Activated CD4-positive, alpha-beta T cell treated with anti-CD3 and anti-CD28 coated beads for 36 hours (primary cell): ENCODE results near the gene LRRC45. TPM values are rescaled to one million over a fixed set of nuclear protein-coding genes. Genes with fewer than 3 reads are reported as not detected.

Source experiments
- ATAC-seq: fragments of 200-7000 bp; cut with Tn5 transposase; one replicate; pipeline ENCODE4 v1.10.0; 2021; ENCODE audit warnings: mild to moderate bottlenecking, moderate library complexity
- CTCF ChIA-PET: fragments of 350-600 bp; sonication (Branson Sonifier 250); formaldehyde crosslinking; loops from one replicate; lab custom pipeline; 2021; ENCODE audit warnings: antibody characterized with exemption; lab: Charles Lee
- POLR2A ChIA-PET: fragments of 350-600 bp; sonication (Branson Sonifier 250); formaldehyde crosslinking; loops from one replicate; lab custom pipeline; 2021; ENCODE audit warnings: antibody characterized with exemption, inconsistent platforms; lab: Charles Lee
- DNase-seq: peaks from one replicate; pipeline ENCODE4 v3.0.0-alpha.2; 2020
- H3K27ac Mint-ChIP-seq: one replicate; pipeline ENCODE4 v1.8.0; 2021; ENCODE audit warnings: mixed read lengths
- H3K27me3 Mint-ChIP-seq: one replicate; pipeline ENCODE4 v1.8.0; 2021; ENCODE audit warnings: mixed read lengths
- H3K36me3 Mint-ChIP-seq: one replicate; pipeline ENCODE4 v1.8.0; 2021; ENCODE audit warnings: low read depth, mixed read lengths
- H3K4me1 Mint-ChIP-seq: one replicate; pipeline ENCODE4 v1.8.0; 2021; ENCODE audit warnings: mixed read lengths
- H3K4me3 Mint-ChIP-seq: one replicate; pipeline ENCODE4 v1.8.0; 2021; ENCODE audit warnings: mild to moderate bottlenecking, moderate library complexity, mixed read lengths
- H3K9me3 Mint-ChIP-seq: one replicate; pipeline ENCODE4 v1.8.0; 2021; ENCODE audit warnings: low read depth, mixed read lengths
- intact Hi-C, 2 experiments: fragments of 100-400 bp; cut with DNase I in 1 of 2; cut with micrococcal nuclease in 1 of 2; formaldehyde crosslinking; loops; one replicate each; pipeline versions ENCODE4 v1.14.2 to v1.15.1; 2022 to 2024; cut with DNase I, micrococcal nuclease
- total RNA-seq, 2 experiments: library from RNA; stranded (reverse); gene quantifications; one replicate each; pipeline ENCODE4 v1.2.3, GENCODE V29; 2021

LRRC45 gene
- total RNA-seq, 2 experiments from 2014 or later, result 17.6 to 20.6 TPM

DNA sequence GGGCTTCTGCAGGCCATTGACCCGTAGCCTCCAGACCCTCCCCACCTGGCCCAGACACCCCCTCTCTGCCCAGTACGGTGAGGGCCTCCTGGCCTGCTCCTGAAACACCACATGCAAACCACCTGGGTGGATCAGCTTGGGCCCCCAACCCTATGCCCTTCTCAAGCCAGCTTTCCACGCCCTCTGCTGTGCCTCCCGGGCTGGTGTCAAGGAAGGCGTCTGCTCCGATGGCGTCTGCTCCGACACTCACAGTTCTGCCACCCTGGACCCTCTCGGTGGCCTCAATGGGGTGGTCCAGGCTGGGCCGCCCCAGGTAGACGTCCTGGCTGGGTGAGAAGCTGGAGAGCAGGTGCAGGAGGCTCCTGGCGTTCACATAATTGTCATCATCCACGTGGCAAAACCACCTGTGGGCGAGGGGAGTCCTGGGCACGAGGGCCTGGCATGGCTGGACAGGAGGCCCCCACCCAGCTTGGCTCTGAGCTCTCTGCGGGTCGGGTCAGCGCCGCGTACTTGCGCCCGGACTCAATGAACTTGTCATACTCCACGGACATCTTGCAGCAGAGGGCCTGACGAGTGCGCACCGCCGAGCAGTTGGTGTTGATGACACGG is 27.2 kb downstream of the LRRC45 start:
- POLR2A ChIA-PET, result no interaction called here
- H3K36me3 Mint-ChIP-seq, result peaks cover 9% of the 10 kb centered on the region
- DNase-seq, result peak; percentile 10

DNA sequence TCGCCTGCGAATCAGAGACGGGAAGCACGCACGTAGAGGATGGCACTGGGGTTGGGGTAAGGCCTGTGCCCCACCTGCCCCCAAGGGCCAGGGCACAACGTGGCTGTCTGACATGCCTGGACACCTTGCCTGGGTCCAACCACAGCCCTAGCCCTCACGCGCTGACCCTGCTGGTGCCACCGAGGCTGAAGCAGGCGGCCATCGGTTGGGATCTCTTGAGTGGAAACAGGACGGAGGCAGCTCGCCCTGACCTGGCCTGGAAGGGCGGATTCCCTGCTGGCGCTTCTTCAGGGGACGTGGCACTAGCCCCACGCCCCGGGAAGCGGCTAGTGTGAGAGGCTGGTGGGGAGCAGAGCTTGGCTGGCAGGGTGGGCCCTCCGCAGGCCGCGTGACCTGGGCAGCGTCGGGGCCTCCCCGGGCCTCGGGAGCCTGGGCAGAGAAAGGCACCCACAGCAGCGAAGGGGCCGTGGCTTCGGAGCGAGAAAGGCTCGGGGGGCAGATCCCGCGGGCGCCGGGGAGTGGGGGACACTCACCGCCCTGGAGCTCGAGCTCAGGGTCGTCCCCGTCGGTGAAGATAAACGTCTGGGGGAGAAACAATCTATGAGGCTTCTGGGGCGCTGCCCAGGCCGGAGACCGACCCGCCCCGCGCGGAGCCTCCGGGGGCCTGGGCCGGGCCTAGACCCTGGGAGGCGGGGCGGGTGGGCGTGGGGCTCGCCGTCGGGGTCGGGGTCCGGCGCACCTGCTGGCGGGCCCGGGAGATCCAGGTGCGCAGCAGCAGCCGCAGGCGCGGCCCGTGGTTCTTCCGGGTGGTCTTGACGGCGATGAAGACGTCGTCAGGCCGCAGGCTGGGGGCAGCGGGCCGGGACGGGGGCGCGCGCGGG is 27.9 kb downstream of the LRRC45 start:
- Mint-ChIP-seq H3K27ac (peak overlapping the region; percentile 73), H3K36me3 (peaks cover 10% of the 10 kb centered on the region), H3K27me3 (no peaks in the 10 kb centered on the region), H3K4me1 (peaks cover 21% of the 10 kb centered on the region), H3K9me3 (no peaks in the 10 kb centered on the region), H3K4me3 (peak overlapping the region; percentile 82)
- intact Hi-C loops, result loop anchor here in 1 of 2 experiments (1.0 kb wide), 4 partner anchors 14 to 47 kb away; partner anchors contain the start of genes DCXR, DUS1L, FASN and LRRC45
- ChIA-PET POLR2A (no interaction called here), CTCF (interaction anchor here (0.6 kb wide), 1 partner anchor 31 kb away, joined by 3 read pairs; no protein-coding TSS in a partner anchor)
- DNase-seq (peak; percentile 16), ATAC-seq (no peak)

More for the DNA sequence above, 27.2 kb downstream of the LRRC45 start:
- Mint-ChIP-seq H3K27ac (peak overlapping the region; percentile 73), H3K4me3 (peak overlapping the region; percentile 82), H3K4me1 (peaks cover 21% of the 10 kb centered on the region), H3K9me3 (no peaks in the 10 kb centered on the region), H3K27me3 (no peaks in the 10 kb centered on the region)
- intact Hi-C loops, result no loop called here
- ATAC-seq, result no peak
- CTCF ChIA-PET, result interaction anchor here (0.9 kb wide), 1 partner anchor 20 kb away, joined by 3 read pairs; no protein-coding TSS in a partner anchor

DNA sequence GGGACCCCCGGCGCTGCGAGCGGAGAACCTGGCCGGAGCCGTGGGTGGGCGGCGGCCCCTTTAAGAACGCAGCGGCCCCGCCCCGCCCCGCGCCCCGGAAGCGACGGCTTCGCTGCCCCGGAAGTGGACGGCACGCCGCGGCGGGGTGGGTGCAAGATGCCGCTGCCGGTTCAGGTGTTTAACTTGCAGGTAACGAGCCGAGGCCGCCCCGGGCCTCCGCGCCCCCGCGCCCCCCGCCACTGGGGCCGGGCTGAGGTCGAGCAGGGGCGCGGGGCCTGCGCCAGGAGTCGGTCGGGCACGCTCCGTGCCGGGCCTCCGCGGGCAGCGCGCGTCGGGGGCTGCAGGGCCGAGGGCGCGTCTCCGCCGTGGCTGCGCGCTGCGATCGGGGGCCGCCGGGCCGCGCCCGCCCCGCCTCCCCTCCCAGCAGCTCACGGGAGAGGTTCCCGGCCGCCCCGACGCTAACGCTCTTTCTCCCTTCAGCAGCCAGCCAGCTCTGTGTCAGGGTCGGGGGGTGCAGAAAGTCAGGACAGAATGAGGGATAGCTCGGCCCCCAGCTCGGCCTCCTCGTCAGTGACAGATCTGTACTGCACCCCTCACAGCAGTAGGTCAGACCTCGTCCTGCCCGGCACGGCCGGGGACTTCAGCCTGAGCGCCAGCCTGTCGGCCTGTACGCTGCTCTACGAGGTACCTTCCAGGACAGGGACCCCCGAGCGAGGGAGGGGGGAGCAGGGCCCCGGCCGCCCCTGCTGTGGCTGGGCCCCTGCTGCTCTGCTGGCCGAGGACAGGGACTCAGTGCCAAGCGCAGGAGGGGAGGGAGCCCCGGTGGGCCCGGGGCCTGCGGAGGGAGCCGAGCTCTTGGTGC is 28.9 kb downstream of the LRRC45 start, which contains the start of the genes GPS1 and RFNG:
Gene GPS1, plus strand, starts transcription at position 123 of the 862 bp plus-strand sequence. Its CDS starts 34 bp downstream, at position 157.
Gene RFNG, minus strand, starts transcription at position 36 of the 862 bp plus-strand sequence. CDS start 45 bp downstream, outside the sequence.
- DNase-seq (peak; percentile 90), ATAC-seq (peak; percentile 91)
- Mint-ChIP-seq H3K4me3 (peak within 1 kb of the TSS; percentile 82), H3K27ac (peak within 1 kb of the TSS; percentile 73), H3K36me3 (peaks cover 9% of the 10 kb centered on the region), H3K27me3 (no peaks in the 10 kb centered on the region), H3K9me3 (no peaks in the 10 kb centered on the region), H3K4me1 (peaks cover 21% of the 10 kb centered on the region)
- ChIA-PET POLR2A (interaction anchor here (0.7 to 1.4 kb wide), 2 partner anchors 46 to 200 kb away, joined by 3 to 5 read pairs; partner anchors contain the start of gene FASN), CTCF (no interaction called here)
- intact Hi-C loops, result loop anchor here (1.0 to 2.0 kb wide), 5 partner anchors 13 to 46 kb away; partner anchors contain the start of genes DCXR (in 1 of the 2), DUS1L (in 1 of the 2), FASN (in 1 of the 2) and LRRC45 (in 1 of the 2)

DNA sequence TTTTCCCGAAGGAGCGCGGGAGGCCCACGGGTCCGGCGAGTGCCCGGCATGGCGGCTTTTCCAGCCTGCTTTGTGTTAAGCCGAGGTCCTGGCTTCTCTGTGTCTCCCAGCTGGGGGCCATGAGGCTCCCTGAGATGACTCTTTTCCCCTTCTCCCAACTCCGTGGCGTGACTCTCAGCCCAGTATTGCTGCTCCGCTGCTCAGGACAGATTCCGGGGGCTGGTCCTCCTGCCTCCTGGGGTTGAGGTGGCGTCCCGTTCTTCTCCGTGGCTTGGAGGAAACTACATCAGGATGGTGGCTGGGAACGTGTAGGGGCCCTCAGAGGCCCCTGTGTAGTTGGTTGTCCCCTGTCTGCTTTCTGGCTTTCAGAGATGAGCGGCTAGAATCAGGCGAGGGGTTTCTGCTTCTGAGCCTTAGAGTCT is 29.5 kb downstream of the LRRC45 start:
- peak; percentile 5 for DNase-seq
- ChIA-PET POLR2A (interaction anchor here (0.7 to 1.4 kb wide), 2 partner anchors 45 to 200 kb away, joined by 3 to 5 read pairs; partner anchors contain the start of gene FASN), CTCF (no interaction called here)
- peaks cover 21% of the 10 kb centered on the region for H3K4me1 Mint-ChIP-seq
- no peaks in the 10 kb centered on the region for H3K9me3 Mint-ChIP-seq
- H3K4me3 Mint-ChIP-seq, result peak overlapping the region; percentile 79
- intact Hi-C loops, result loop anchor here in 1 of 2 experiments (2.0 kb wide), 1 partner anchor 14 kb away; no protein-coding TSS in a partner anchor
- ATAC-seq, result no peak
- H3K27me3 Mint-ChIP-seq, result no peaks in the 10 kb centered on the region
- peaks cover 7% of the 10 kb centered on the region for H3K36me3 Mint-ChIP-seq
- H3K27ac Mint-ChIP-seq, result no peak overlapping the region

DNA sequence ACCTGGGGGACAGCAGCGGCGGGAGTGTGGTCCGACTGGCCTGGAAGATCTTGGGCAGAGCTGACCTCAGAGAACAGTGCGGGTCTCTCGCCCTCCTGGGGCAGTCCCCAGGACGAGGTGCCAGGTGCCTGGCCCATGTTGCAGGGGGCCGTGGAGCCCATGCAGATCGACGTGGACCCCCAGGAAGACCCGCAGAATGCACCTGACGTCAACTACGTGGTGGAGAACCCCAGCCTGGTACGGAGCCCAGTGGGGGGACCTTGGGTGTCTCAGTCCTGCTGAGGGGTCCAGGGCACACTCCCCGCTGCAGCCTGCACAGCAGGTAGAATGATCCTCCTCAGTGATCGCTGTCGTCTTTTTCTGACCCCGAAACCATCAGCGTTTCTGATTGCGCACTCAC is 30.0 kb downstream of the LRRC45 start:
- H3K27me3 Mint-ChIP-seq, result no peaks in the 10 kb centered on the region
- ATAC-seq (no peak), DNase-seq (no peak)
- intact Hi-C loops, result loop anchor here in 1 of 2 experiments (2.0 kb wide), 1 partner anchor 14 kb away; no protein-coding TSS in a partner anchor
- ChIA-PET CTCF (no interaction called here), POLR2A (no interaction called here)
- H3K4me3 Mint-ChIP-seq, result peak overlapping the region; percentile 79
- H3K36me3 Mint-ChIP-seq, result peaks cover 5% of the 10 kb centered on the region
- no peak overlapping the region for H3K27ac Mint-ChIP-seq
- peaks cover 21% of the 10 kb centered on the region for H3K4me1 Mint-ChIP-seq
- no peaks in the 10 kb centered on the region for H3K9me3 Mint-ChIP-seq

DNA sequence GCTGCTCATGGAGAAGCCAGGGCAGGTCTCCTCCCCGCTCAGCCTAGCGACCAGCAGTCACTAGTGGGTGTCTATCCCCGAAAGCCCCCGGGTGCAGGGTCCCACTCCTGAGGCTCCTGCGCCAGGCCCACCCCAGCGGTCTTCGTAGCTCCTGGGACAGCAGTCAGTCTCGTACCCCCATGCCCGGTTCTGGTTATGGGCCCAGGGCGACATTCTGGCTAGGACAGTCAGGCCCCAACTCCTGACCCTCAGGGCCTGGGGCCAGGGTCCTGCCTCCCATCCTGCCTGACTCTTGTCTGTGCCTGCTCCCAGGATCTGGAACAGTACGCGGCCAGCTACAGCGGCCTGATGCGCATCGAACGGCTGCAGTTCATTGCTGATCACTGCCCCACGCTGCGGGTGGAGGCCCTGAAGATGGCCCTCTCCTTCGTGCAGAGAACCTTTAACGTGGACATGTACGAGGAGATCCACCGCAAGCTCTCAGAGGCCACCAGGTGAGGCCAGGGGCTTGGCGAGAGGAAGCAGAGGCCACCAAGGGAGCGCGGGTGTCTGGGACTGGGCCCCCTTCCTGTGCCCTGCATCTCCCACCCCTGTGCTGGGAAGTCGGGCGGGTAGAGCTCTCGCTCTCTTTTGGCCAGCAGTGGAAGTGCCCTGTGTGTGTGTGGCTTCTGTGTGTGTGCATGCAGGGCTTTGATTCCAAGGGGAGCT is 30.6 kb downstream of the LRRC45 start:
- CTCF ChIA-PET, result no interaction called here
- peak overlapping the region; percentile 79 for H3K4me3 Mint-ChIP-seq
- ATAC-seq (no peak), DNase-seq (peak; percentile 4)
- intact Hi-C loops, result loop anchor here in 1 of 2 experiments (2.0 kb wide), 1 partner anchor 13 kb away; no protein-coding TSS in a partner anchor
- no peaks in the 10 kb centered on the region for H3K27me3 Mint-ChIP-seq
- H3K9me3 Mint-ChIP-seq, result no peaks in the 10 kb centered on the region
- H3K27ac Mint-ChIP-seq, result no peak overlapping the region
- POLR2A ChIA-PET, result interaction anchor here (0.5 kb wide), 1 partner anchor 299 kb away, joined by 3 read pairs; no protein-coding TSS in a partner anchor
- H3K36me3 Mint-ChIP-seq, result peaks cover 6% of the 10 kb centered on the region
- H3K4me1 Mint-ChIP-seq, result peaks cover 21% of the 10 kb centered on the region

DNA sequence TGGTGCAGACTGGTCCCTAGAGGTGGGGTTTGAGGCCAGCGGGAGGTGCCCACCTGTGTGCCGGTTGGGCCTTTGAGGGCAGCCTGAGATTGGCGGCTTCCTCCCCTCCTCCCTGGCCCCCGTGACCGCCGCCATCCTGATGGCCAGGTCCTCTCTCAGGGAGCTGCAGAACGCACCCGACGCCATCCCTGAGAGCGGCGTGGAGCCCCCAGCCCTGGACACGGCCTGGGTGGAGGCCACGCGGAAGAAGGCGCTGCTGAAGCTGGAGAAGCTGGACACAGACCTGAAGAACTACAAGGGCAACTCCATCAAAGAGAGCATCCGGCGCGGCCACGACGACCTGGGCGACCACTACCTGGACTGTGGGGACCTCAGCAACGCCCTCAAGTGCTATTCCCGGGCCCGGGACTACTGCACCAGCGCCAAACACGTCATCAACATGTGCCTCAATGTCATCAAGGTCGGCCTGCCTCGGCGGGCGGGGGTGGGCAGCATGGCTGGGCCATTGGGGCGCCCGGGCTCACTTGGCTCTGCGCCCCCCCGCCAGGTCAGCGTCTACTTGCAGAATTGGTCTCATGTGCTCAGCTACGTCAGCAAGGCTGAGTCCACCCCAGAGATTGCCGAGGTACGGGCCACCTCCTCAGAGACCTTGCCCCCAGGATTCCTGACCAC is 31.4 kb downstream of the LRRC45 start:
- no peaks in the 10 kb centered on the region for H3K9me3 Mint-ChIP-seq
- peaks cover 8% of the 10 kb centered on the region for H3K36me3 Mint-ChIP-seq
- intact Hi-C loops, result no loop called here
- no peak for ATAC-seq
- H3K4me3 Mint-ChIP-seq, result no peak overlapping the region
- CTCF ChIA-PET, result interaction anchor here (1.4 kb wide), 1 partner anchor 17 kb away, joined by 5 read pairs; the partner anchor contains the start of gene DCXR
- DNase-seq, result peak; percentile 4
- peaks cover 21% of the 10 kb centered on the region for H3K4me1 Mint-ChIP-seq
- H3K27ac Mint-ChIP-seq, result no peak overlapping the region
- POLR2A ChIA-PET, result no interaction called here
- H3K27me3 Mint-ChIP-seq, result no peaks in the 10 kb centered on the region

DNA sequence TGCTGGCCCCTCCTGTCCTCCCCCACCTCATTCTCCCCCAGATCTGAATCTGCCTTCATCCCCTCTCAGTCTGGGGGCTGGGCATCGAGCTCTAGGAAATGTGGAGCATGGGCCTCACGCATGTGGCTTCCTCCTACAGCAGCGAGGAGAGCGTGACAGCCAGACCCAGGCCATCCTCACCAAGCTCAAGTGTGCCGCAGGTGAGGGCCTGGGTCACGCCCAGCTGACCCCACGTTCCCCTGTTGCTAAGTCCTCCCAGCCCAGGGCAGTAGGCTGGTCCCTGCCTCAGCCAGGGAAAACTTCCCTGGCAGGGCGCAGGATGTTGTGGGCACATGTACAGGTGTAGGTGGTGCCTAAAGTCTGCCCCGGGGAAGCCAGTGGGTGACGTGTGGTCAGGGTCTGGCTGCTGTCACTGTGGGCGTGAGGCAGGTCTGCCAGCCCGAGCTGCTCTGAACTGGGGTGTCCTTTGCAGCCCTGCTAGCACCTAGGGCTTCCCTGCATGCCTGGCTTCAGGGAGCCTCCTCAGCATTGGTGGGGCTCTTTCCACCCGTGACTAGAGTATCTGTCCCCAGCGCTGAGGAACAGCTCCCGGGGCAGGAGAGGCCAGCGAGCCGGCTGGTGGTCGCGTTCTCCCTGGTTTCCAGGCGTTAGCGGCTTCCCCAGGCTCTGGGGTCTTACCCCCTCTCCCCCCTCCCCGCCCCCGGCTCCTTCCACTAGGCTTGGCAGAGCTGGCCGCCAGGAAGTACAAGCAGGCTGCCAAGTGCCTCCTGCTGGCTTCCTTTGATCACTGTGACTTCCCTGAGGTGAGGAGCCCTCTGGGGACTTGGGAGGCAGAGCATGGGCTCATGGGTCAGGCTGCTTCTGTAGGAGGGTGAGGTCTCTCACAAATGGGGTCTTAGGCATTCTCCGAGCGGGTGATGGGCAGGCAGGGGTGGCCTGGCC is 32.2 kb downstream of the LRRC45 start:
- ChIA-PET CTCF (interaction anchor here (1.4 kb wide), 1 partner anchor 18 kb away, joined by 5 read pairs; the partner anchor contains the start of gene DCXR), POLR2A (no interaction called here)
- Mint-ChIP-seq H3K36me3 (peaks cover 8% of the 10 kb centered on the region), H3K4me3 (no peak overlapping the region), H3K9me3 (no peaks in the 10 kb centered on the region), H3K27ac (no peak overlapping the region), H3K27me3 (no peaks in the 10 kb centered on the region), H3K4me1 (peaks cover 18% of the 10 kb centered on the region)
- intact Hi-C loops, result no loop called here
- DNase-seq (peak; percentile 3), ATAC-seq (no peak)
